OCI-LY7 (cell line): ENCODE results near the gene SERINC5.

Experiments
- CTCF ChIP-seq: fragments of 200-600 bp; sonication (generic); conservative IDR thresholded peaks from 2 replicates; pipeline ENCODE4 v1.5.1; 2014; ENCODE audit warnings: mild to moderate bottlenecking, antibody characterized with exemption, low read length, moderate library complexity, mixed read lengths
- EZH2phosphoT487 ChIP-seq: fragments of 200-600 bp; sonication (generic); IDR thresholded peaks from 2 replicates; pipeline ENCODE4 v1.6.1; 2018; ENCODE audit warnings: low read depth, borderline replicate concordance, mild to moderate bottlenecking, mixed run types, antibody characterized with exemption, low read length, moderate library complexity, mixed read lengths

GRCh38 chr5:80266566-80266965 lies 10.7 kb upstream of the SERINC5 start:
- TF ChIP-seq CTCF: no peak
- no peak for TF ChIP-seq EZH2phosphoT487
